ENCODE measurements around the gene MCM5.
A peak's percentile ranks its signal among the peaks of the same experiment; 100 is the strongest.

Gene MCM5

DNA sequence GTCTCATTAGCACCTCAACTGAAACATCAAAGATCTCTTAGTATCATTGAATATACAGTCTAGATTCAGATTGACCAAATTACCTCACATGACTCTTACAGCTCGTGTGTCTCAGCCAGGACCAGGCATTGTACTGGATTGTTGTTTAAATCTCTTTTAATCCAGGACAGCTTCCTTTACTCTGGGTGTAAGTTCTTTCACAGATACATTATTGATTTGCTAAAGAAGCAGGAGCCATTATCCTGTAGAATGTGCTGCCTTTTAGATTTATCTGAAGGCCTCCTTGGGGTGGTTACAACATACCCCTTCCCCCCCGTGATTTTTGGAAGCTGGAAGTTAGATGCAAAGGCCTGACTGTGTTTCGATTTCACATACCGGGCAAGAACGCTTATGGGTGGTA, 4.2 kb downstream of the MCM5 start:
- no peak for DNase-seq

DNA sequence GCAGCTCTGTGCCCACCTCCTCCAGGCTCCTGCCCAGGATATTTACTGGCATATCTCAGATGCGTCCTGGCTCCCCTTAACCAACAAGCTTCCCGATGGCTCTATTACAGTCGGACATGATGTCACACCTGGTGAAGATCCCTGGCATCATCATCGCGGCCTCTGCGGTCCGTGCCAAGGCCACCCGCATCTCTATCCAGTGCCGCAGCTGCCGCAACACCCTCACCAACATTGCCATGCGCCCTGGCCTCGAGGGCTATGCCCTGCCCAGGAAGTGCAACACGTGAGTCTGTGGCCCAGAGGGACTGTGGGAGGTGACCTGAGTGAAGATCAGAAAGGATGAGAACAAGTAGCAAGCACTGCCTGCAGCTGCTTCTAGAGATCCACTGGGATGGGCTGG, 6.5 kb downstream of the MCM5 start:
- DNase-seq = no peak

DNA sequence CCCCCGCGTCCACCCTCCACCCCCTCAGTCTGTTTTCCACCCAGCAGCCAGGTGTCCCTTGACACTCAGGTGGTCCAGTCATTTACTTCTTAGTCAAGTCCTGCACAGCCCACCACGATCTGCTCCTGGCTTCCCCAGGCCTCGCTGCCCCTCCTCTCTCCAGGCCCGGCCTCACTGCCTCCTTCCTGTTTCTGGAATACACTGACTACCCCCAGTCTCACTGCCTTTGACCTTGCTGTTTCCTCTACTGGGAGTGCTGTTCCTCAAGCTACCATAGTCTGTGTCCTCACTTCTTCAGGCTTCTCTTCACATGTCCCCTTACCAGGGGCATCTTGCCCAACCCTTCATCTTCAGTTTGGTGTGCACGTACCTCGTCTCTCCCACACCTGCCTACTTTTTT, 7.4 kb downstream of the MCM5 start:
- no peak for DNase-seq

DNA sequence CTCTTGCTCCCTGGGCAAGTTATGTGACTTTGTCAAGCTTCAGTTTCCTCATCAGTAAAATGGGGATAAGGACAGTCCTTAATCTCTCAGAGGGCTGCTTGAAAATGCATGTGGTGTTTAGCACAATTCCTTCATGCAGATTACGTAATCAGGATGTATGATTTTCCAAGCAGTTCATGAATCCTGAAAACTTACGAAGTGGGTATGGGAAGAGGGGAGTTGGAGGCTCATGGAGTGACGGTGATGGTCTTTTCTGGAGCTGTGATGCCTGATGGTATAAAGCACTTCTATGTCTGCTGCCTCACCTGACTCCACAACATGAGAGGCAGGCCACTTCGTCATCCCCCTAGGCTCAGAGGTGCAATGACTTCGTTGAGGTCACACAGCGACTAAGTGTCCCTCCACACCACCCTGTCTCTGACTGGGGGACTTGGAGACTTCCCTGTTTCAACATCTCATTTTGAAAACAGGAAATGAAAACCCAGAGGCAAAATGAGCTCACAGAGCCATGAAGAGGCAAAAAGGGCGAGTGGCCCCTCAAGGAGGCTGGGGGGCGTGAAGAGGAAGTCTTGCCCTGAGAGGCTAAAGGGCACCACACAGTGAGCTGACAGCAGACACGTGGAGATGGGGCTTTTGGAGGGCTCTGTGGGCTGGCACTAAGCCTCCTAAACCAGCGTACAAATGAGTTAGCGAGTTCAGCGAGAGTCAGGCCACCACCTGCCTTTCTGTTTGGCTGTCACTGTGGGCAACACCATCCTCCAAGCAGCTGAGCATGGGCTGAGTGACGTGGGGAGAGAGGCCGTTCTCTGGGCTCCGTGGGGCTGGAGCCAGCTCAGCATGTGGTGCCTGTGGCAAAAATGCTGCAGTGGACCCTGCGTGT, 10.1 kb downstream of the MCM5 start:
- DNase-seq = no peak

DNA sequence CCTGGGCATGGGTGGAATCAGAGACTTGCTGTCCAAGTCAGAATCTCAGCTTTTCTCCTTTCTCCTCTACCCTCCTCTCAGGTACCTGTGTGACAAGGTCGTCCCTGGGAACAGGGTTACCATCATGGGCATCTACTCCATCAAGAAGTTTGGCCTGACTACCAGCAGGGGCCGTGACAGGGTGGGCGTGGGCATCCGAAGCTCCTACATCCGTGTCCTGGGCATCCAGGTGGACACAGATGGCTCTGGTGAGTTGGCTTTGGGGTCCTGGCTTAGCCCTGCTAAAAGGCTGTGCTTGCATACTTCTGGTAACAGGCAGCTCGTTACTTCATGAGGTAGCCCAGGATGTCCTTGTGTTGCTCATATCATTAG, 10.7 kb downstream of the MCM5 start:
- DNase-seq = no peak

DNA sequence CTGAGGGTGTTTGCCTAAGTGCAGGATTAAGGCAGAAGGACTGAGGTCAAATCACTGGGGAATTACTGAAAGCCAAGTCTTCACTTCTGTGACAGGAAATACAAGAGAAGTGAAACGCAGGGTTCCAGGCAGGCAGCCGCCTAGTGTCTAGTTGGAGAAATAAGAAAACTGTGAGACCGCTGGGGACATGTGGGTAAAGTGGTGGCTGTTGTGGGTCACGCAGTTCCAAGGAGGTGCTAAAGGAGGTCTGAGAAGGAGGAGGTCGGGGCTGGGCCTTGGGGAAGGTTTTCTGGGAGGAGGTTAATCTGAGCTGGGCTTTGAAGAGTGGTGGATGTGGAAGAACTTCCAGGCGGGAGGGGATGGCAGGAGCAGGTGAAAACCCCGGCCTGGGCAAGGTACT, 11.2 kb downstream of the MCM5 start:
- no peak for DNase-seq

DNA sequence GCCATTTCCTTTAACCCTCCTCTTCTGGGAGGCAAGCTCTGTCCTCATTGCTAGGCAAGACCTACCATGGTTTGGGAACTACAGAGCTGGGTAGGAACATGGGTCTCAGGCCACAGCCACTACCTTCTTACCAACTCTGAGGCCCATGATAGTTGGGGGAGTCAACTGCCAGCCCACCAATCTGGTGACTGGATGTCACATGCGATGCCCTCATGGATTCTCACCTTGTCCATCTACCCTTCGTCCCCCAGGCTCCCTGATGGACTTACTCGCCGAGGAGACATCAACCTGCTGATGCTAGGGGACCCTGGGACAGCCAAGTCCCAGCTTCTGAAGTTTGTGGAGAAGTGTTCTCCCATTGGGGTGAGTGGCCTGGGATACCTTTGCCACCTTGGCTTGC, 13.7 kb downstream of the MCM5 start:
- DNase-seq = no peak

DNA sequence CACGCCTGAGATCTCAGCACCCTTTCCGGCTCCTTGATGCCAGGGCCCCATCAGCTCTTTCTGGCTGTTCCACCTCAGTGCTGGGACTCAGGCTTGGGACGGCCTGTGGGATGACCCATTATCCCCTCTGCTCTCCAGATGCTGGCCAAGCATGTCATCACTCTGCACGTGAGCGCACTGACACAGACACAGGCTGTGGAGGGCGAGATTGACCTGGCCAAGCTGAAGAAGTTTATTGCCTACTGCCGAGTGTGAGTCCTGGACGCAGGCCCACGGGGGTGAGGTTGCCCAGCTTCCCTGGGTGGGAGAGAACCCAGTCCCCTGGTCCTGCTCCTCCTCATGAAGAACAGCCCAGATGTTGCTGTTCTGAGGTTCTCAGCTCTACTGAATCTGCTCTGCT, 17.7 kb downstream of the MCM5 start:
- DNase-seq = no peak

DNA sequence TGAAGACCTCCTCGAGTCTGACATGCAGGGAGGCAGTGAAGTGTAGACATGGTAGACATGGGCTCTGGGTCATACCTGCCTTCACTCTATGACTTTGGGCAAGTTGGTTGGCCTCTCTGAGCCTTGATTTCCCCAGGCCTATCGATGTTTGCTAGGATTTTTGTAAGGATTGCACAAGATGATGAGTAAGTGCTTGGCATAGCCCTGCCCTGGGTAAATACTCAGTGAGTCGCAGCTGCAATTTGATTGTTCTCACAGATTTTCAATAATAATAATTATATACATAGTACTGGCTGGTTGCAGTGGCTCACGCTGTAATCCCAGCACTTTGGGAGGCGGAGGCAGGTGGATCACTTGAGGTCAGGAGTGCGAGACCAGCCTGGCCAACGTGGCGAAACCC, 18.1 kb downstream of the MCM5 start:
- no peak for DNase-seq

DNA sequence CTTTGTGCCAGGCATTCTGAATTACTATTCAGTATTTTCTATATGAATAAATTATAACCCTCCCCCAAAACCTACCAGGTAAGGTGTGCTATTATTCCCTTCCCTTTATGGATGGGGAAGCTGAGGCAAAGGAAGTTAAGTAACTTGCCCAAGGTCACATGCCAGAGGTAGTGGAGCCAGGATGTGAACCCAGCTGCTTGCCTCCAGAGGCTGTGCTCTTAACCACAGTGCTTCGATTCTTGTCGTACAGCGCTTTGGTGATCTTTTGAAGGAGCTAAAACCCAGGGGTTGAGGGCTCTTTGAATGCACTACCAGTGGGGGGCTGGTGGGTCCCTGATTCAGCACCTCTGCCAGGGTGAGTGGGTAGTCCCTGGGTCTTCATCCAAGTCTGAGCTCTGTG, 18.8 kb downstream of the MCM5 start:
- DNase-seq = no peak

DNA sequence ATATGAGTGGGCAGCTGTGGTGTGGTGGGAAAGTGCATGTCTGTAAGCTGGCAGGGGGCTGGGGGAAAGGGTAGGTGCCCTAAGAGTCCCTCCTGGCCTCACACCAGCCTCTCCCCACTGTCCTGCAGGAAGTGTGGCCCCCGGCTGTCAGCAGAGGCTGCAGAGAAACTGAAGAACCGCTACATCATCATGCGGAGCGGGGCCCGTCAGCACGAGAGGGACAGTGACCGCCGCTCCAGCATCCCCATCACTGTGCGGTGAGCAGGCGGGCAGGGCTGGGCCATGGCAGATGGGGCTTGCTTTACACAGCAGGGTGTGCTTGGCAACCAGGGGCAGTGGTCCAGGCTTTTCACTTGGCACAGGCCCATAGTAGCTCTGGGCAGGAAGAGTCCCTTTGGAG, 19.8 kb downstream of the MCM5 start:
- DNase-seq = no peak

DNA sequence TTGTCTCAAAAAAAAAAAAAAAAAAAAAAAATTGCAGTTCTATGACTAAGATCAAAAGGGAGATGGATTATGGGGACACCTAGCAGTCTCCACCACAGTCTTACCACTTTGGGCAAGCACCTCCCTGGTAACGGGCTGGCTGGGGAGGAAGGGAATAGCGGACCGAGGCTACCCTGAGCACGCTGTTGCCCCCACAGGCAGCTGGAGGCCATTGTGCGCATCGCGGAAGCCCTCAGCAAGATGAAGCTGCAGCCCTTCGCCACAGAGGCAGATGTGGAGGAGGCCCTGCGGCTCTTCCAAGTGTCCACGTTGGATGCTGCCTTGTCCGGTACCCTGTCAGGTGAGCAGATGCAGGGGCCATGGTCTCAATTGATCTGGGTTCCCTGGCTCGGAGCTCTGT, 21.2 kb downstream of the MCM5 start:
- no peak for DNase-seq

DNA sequence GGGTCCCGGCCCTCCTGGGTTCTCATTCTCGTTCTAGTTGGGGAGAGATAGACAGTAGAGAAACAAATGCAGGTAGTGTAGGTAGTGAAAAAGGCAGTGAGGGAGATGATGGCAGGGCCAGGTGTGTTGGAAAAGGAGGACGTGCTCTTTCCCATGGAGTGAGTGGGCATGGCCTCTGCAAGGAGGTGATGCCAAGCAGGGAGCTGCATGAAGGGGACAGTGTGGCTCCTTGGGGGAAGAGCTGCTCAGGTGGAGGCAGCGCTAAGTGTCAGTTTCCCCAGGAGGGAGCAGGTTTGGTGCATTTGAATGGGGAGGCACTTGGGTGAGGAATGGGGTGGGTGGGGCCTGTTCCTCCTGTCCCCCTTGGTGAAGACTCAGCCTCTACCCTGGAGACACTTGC, 22.2 kb downstream of the MCM5 start:
- DNase-seq = no peak

DNA sequence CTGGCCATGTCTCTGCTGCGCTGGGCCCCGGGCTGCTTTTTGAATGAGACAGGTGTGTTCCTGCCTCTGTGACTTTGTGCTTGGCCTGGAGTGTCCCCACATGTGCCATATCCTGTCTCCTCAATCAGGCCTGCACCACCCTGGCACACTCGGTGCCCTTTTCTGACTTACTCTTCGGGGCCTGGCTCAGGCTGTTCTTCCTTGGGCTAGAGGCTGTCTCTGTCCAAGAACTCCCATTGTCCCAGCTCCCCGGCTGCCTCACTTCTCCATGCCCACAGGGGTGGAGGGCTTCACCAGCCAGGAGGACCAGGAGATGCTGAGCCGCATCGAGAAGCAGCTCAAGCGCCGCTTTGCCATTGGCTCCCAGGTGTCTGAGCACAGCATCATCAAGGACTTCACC, 23.0 kb downstream of the MCM5 start:
- no peak for DNase-seq

DNA sequence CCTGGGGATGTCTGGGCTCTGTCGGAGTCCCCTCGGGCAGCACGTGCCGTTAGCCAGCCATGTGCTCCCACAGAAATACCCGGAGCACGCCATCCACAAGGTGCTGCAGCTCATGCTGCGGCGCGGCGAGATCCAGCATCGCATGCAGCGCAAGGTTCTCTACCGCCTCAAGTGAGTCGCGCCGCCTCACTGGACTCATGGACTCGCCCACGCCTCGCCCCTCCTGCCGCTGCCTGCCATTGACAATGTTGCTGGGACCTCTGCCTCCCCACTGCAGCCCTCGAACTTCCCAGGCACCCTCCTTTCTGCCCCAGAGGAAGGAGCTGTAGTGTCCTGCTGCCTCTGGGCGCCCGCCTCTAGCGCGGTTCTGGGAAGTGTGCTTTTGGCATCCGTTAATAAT, 24.1 kb downstream of the MCM5 start:
- no peak for DNase-seq

DNA sequence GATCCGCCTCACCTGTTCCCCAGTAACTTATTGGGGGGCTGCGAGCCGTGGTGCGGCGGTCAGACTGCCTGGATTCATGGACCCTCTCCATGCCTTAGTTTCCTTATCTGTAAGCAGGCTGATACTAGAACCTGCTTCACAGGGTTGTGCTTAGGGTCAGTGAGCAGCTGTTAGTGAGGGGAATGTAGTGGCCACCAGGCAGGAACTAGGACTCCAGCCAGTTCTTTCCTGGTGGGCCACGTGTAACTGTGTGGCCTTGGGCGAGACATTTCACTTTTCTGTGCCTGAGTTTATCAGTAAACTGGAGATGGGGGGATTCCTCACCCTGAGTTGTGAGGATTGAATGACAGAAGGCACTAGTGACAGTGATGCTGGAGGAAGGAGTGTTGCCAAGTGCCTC, 24.8 kb downstream of the MCM5 start:
- DNase-seq = no peak

DNA sequence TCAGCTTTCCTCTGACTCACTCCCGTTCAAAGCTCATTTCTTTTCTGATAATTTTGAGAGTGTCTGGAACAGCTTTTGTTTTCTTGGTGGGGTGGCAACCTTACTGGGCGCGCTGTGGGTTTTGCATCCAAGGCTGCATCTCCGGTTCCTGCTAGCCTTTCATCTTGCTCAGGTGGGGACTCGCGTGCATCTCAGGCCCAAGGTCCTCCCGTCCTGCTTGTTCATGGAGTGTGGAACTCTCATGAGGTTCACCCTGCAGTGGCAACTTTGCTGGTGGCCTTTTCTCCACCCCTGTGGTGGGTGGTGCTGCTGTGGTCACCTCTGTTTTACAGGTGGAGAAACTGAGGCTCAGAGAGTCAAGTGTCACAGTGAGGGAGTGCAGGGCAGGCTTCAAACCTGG, 25.6 kb downstream of the MCM5 start:
- DNase-seq = no peak

DNA sequence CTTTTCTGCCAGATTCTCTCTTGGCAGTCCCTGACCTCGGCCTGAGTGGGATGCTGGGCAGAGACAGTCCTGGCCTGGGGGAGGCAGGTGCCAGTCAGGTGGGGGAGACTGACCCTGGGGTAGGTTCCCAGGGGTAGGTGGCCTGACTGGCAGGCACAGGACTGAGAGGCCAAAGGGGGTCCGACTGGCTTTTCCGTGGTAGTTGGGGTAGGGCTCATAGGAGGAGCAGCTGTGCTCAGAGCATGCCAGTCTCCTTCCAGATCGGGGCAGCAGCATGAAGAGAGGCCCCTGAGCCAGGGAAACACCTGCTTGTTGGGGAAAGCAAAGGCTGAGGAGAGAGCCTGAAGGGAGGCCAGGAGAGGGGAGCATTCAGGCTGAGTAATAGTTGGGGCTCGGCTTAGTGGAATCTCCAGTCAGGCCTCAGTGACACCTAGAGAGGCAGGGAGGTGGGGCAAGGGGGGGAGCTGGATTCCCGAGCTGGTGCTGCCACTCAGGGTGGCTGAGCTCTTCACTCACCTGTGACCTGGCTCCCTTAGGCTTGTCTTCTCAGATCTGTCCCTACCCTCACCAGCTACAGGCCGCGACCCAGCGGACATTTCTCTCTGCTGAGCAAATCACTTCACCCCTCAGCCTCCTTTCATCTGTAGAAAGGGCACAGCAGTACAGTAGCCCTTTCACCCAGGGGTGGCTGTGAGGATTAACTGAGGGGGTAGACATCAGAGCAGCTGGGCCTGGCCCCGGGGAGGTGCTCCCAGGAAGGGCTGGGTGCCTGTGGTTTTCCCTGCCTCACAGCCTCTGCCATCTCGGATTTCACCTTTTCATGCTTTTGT, 26.2 kb downstream of the MCM5 start:
- no peak for DNase-seq

DNA sequence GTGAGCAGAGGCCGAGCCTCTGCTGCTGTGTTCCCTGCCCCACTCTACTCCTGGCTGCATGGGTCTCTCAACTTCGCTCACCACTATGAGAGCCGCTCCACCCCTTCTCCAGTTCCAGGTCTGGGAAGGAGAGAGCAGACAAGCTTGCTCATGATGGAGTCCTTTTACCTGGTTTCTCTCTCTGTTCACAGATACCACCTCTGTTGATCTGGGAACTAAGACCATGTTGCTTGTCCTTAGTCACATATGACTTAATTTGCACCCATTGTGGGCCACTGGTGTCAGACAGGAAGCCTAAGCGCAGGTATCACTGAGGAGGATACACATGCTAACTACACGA, 26.8 kb downstream of the MCM5 start:
- no peak for DNase-seq

DNA sequence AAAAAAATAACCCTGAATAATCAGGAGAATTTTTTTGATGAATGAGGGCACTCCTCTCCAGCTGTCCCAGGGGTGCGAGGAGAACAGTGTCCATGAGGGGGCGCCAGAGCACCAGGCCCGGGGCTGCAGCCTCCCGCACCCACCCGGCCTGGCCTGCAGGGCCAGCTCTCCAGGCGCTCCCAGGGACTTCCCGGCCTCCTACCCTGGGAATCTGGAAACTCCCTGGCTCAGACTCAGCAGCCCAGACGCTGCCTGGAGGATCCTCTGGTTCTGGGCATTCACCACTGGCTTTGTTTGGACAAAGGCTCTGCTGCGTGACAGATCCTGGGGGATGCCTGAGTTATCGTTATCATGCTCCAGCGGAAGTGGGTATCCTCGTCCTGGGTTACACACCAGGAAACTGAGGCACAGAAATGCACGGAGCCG, 31.0 kb downstream of the MCM5 start:
- DNase-seq = peak; percentile 70

DNA sequence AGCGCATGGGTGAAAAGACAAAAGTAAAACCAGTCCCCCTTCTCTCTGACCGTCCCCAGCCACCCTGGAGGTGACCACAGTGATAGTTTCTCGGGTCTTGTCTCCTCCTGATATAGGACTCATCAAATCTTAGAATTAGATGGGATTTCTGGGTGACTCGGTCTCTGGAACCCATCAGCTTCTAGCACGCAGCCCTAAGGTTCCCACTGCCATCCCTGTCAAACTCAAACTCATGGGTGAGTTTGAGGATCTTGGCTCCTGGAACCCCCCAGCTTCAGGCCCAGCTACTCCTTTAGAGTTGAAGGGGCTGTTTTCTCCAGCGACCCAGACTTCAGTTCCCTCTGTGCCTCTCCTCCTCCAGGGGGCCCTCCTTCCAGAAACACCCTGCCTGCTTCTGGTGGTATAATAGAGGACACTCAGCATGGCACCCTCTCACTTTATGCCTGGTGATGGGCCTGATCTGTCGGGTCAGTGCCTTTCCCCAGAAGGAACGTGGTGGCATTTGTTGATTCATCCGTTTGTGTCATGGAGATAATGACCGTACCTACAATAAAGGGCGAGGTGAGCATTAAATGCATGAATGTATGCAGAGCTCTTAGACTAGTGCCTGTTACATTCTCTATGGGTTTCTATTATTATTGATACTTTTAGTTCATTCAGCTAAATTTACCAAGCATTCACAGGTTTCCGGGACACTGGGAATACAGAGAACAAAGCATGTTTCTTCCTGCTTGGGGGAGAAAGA, 31.7 kb downstream of the MCM5 start:
- DNase-seq = no peak

DNA sequence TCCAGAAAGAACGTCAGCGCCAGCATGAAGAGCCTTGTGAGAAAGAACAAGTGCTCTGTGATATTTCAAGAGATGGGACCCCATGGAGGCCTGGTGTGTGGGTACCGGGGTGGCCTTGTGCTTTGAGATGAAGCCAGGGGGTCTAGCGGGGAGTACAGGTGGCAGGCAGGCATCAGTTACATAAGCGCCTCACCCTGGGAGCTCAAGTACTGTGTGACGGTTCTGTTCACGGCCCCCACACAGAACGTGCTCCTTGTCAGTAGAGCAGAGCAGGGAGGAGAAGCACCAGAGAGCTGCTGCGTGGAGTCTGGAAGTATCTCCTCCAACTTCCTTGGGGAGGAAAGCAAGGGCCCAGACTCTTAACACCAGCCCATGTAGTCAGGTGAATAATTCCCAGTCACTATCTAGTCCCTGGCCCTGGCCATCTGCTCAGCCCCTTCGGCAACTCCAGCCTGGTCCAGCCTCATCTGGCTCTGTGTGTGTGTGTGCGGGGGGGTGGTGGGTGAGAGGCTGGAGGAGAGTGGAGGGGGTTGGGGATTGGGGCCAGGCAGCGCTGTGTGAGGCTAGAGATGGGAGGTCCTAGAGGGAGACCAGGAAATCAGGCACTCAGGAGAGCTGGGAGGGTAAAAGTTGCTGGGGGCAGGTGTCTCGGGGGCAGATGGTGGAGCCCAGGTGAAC, 32.4 kb downstream of the MCM5 start:
- no peak for DNase-seq

DNA sequence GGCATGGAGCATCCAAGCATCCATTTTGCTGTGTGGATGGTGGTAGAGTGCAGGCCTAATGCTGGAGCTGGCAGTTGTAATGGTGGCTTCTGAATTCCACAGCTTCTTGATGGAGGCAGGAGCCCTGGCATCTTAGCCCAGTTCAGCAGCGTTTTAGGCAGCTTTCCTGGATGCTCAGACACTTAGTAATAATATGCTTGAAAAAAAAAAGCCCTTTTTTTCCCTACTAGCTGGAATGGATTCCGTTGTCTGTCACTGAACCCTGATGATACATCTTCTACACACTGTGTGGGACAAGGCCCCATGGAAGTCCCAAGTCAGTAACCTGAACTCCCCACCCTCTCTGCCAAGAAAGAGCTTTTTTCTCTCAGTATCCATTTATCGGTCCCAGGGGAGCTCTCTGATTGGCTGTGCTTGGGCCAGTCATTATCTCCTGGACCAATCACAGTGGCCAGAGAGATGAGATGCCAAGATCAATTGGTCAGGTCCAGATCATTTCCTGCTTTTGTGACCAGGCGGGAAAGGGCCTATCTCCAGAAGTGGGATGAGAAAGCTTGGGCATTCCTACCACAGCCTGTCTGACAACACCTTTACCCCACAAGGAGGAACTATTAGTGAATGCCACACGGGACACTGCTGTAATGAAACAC, 34.2 kb downstream of the MCM5 start:
- no peak for DNase-seq
